ENCODE results near the gene BRMS1.
"Not testable (repeated sequence)": the region's sequence is repeated elsewhere in the genome, so short reads cannot be mapped to it uniquely, and the experiment has no call there.

The BRMS1 gene

GRCh38 chr11:66344550-66345315 lies at the start of gene BRMS1:
BRMS1 (minus strand) TSS chr11:66345104; CDS start chr11:66342234, 2,870 bp downstream.
- FAIRE-seq (peak; percentile 96), DNase-seq (ENCODE audit: insufficient read length, low spot score) (peak; percentile 99)

GRCh38 chr11:66393954-66394353 lies 49.0 kb upstream of the BRMS1 start:
- DNase-seq (ENCODE audit: insufficient read length, low spot score), result no peak
- no peak for FAIRE-seq

GRCh38 chr11:66391322-66391721 lies 46.4 kb upstream of the BRMS1 start:
- FAIRE-seq (no peak), DNase-seq (ENCODE audit: insufficient read length, low spot score) (no peak)

DNA sequence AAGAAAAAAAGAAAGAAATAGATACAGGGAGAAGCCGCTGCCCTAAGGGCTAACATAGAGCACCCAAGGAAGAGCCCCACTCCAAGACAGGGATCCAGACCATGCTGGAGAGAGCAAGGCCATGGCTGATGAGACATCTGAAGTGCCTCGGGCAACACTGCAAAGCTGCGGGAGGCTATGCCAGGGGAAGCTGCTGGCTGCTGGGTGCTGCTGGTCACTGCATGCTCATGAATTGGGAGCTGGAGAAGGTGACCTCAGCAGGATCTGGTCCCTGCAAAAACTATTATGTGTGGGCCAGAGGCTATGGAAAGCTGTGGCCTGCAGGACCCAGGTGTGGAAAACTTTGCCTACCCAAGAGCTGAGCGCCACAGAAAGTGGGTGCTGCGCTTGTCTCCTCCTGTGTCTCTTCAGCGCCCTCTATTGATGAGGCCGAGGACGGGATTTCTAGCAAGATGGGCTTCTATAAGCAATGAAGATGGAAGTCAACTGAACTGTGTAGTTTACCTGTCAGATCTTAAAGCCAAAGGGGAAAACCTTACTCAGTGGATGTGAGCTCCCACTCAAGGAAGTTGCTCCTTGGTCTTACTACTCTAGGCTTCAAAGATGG lies 44.0 kb upstream of the BRMS1 start:
- FAIRE-seq (peak; percentile 57), DNase-seq (ENCODE audit: insufficient read length, low spot score) (peak; percentile 90)

GRCh38 chr11:66386171-66387069 lies 41.5 kb upstream of the BRMS1 start:
- peak; percentile 90 for DNase-seq (ENCODE audit: insufficient read length, low spot score)
- FAIRE-seq, result peak; percentile 86

GRCh38 chr11:66384316-66384715 lies 39.4 kb upstream of the BRMS1 start:
- not testable (repeated sequence) for FAIRE-seq; DNase-seq (ENCODE audit: insufficient read length, low spot score)

DNA sequence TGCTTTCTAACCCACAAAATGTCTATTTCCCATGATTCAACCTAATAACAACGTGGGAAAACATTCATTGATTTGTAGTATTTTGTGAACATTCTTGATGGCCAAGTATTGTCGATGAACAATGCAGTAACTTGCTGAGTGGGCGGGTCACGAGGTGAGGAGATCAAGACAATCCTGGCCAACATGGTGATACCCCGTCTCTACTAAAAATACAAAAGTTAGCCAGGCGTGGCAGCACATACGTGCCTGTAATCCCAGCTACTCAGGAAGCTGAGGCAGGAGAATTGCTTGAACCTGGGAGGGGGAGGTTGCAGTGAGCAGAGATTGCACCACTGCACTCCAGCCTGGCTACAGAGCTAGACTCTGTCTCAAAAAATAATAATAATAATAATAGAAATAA lies 35.4 kb upstream of the BRMS1 start:
- DNase-seq (ENCODE audit: insufficient read length, low spot score), result not testable (repeated sequence)
- FAIRE-seq, result peak; percentile 95

DNA sequence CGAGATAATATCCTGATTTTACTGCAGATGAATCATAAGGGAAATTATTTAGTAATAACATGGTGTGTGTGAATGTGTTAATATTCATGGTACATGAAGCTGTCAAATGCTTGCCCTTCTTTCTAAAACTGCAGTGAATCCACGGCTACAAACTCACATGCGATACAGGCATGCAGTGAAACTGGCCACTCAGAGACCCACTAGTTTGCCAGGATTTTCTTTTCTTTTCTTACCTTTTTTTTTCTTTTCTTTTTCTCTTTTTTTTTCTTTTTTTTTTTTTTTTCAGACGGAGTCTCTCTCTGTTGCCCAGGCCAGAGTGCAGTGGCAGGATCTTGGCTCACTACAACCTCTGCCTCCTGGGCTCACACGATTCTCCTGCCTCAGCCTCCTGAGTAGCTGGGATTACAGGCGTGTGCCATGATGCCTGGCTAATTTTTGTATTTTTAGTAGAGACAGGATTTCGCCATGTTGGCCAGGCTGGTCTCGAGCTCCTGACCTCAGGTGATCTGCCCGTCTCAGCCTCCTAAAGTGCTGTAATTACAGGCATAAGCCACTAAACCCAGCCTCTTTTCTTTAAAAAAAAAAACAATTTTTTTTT lies 28.9 kb upstream of the BRMS1 start:
- DNase-seq (ENCODE audit: insufficient read length, low spot score); FAIRE-seq: not testable (repeated sequence)

DNA sequence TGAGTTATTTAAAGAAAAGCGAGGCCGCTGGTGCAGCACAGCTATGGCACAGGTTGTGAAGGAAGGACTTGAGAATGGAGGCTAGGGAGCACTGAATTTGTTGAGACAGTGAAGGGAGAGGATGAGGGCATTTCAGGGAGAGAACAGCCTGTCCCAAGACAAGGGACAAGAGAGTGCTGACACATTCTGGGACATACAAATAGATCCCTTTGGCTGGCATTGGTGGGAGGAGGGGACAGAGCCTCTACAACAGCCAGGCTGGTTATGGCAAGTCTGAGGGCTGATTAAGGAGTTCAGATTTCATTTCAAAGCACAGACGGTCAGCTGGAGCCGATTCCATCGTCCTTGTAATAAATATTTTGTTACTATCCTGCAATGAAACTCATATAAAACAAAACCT lies 28.4 kb upstream of the BRMS1 start:
- peak; percentile 48 for FAIRE-seq
- no peak for DNase-seq (ENCODE audit: insufficient read length, low spot score)

DNA sequence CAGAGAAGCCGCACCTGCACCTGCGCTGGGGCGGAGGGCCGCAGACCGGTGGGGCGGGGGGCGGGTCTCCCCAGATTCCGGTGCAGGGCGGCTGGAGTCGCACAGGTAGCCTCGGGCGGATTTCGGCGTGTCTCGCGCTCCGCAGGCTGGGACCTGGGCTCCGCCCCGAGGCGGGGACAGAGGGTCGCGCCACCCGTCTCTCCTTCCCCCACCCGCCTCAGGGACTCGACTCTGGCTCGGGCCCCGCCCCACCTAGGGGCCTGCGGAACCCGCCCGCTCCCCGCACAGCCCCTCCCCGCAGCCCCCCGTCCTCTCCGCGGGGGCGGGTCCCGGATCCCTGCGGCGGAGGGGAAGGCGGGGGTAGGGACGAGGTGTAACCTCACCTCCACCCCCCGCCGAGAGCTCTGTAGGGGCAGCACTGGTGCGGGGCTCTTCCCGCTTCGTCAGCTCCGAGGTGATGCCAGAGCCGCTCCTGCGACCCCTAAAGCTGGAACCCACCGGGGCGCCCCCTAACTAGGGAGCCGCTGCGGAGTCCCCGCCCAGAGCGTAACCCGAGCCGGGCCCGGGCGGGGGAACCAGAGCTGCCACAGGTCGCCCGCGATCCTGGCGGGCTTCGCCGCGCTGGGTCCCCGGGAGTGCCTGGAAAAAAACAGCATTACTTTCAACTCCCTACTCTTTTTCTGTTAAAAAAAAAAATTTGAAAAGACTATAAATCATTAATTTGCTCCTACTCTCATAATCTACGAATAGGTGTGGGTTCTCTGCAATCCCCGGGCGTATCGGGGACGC lies 26.9 kb upstream of the BRMS1 start, which contains the start of gene SLC29A2:
SLC29A2 (minus strand) TSS at position 134 of the 789 bp plus-strand sequence. CDS start 169 bp downstream, outside the sequence.
- FAIRE-seq (peak; percentile 93), DNase-seq (ENCODE audit: insufficient read length, low spot score) (peak; percentile 91)

DNA sequence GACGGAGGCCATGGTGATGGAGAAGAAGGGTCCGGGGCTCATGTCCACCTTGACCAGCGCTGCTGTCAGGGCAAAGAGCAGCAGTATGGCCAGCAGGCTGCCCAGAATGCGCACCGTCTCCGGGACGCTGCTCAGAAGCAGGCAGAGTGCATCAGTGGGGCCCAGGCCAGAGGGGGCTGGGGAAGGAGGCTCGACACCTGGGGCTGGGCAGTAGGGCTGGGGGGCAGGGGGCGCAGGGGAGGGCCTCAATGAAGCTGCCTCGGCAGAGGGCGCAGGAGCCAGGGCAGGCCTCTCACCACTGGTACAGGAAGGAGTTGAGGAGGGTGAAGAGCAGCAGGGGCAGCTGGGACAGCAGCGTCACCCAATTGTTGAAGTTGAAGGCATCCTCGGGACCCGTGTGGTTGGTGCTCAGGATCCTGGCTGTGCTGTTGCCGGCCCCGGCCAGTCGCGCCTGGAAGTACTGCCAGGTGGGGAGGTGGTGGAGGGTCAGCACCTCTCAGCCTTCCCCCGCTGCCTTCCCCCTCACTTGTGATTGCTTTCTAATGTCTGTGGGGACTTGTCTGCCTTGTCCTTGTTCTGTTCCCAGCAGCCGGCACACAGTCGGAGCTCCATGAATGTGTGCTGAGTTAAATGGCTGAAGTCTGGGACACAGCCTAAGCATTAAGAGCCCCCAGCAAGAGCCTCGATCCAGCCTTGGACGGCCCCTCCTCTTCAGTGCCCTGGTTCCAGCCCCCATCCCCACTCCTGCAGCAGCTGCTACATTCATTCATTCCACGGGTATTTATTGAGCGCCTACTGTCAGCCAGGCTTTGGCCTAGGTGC lies 24.4 kb upstream of the BRMS1 start:
- DNase-seq (ENCODE audit: insufficient read length, low spot score) (no peak), FAIRE-seq (peak; percentile 80)

DNA sequence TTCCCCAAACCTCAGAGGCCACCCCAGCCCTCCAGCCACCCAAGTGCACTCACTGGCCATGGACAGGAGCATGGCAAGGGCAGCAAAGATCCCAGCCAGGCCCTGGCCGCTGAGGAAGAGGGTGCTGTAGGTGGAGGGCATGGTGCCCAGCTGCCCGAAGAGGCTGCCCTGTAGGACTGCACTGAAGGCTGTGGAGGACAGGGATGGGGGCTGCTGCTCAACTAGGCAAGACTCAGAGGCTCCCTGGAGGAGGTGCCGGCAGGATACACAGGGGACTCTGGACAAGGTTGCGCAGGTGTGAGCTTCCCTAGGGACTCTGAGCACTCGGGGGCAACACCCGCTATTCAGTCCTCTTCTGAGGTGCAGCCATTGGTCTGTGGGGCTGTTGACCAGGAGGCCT lies 23.6 kb upstream of the BRMS1 start:
- no peak for DNase-seq (ENCODE audit: insufficient read length, low spot score)
- FAIRE-seq, result peak; percentile 60

DNA sequence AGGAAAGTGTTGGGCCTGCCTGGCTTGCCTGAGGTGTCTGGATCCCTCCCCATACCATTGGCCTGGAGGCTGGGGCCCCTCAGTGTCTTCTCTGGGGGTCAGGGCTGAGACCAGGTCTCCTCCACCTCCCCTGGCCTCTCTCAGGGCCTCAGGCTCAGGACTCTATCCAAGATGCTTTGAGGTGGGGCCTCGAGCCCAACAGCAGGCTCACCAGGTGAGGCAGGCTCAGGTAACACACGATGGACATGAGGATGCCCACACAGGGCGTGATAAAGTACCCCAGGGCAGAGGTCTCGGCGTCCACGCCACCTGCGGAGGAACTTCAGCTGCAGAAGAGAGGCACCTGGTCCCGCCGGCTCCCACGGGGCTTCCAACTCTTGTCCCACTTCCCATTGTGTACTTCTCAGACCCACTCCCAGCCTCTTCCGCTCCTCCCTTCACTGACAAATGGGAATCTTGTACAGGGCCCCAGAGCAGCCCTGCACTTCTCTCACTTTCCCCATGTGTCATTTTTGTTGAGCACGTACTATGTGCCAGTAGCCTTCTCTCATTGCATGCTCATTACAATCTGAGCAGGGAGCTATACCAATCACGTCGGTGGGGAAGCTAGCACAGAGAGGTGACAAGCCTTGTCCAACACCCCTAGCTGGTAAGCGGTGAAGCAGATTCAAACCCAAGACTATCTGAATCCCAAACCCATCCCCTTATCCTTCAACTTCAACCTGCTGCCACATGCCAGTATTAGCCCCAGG lies 22.8 kb upstream of the BRMS1 start:
- peak; percentile 72 for FAIRE-seq
- no peak for DNase-seq (ENCODE audit: insufficient read length, low spot score)

GRCh38 chr11:66366844-66367477 lies 22.1 kb upstream of the BRMS1 start:
- DNase-seq (ENCODE audit: insufficient read length, low spot score), result no peak

GRCh38 chr11:66365711-66366619 lies 21.1 kb upstream of the BRMS1 start:
- no peak for DNase-seq (ENCODE audit: insufficient read length, low spot score)
- peak; percentile 84 for FAIRE-seq

More at GRCh38 chr11:66366844-66367477, 22.1 kb upstream of the BRMS1 start:
- FAIRE-seq, result peak; percentile 90

GRCh38 chr11:66365166-66365565 lies 20.3 kb upstream of the BRMS1 start:
- no peak for FAIRE-seq

More at GRCh38 chr11:66365166-66365565, 20.3 kb upstream of the BRMS1 start:
- no peak for DNase-seq (ENCODE audit: insufficient read length, low spot score)

Data from HTR-8/SVneo (cell line).